CD4-positive, alpha-beta T cell (primary cell): Measurements from ENCODE around the gene EMP3. TPM values are rescaled to one million over a fixed set of nuclear protein-coding genes. Genes with fewer than 3 reads are reported as not detected.

Experiments
- ATAC-seq: fragments of 200-7000 bp; cut with Tn5 transposase; one replicate; pipeline ENCODE4 v1.10.0; 2022; ENCODE audit warnings: mild to moderate bottlenecking; ENCODE audit not compliant: poor library complexity
- CTCF ChIA-PET: fragments of 350-600 bp; sonication (Branson Sonifier 250); formaldehyde crosslinking; loops from one replicate; lab custom pipeline; 2021; ENCODE audit warnings: antibody characterized with exemption, inconsistent platforms; lab: Charles Lee
- POLR2A ChIA-PET: fragments of 350-600 bp; sonication (Branson Sonifier 250); formaldehyde crosslinking; loops from one replicate; lab custom pipeline; 2021; ENCODE audit warnings: antibody characterized with exemption, inconsistent platforms; lab: Charles Lee
- DNase-seq, 14 experiments: peaks; one replicate each; pipeline ENCODE4 v3.0.0-alpha.2; 2013 to 2020; ENCODE audit warnings: mixed read lengths in 2 of 14
- H3K27ac ChIP-seq, 2 donors: one replicate each; pipeline versions ENCODE4 v1.5.1 to v1.7.0; 2013; ENCODE audit warnings: low read length in 2 of 2, low read depth in 1 of 2, mild to moderate bottlenecking in 1 of 2
- H3K27me3 ChIP-seq, 2 experiments: 1 replicate in 1 of 2; 2 replicates in 1 of 2; pipeline versions ENCODE4 v1.6.1 to v1.7.0; 2013; ENCODE audit warnings: low read length in 2 of 2, control low read depth in 1 of 2, mild to moderate bottlenecking in 1 of 2, moderate library complexity in 1 of 2; ENCODE audit not compliant: insufficient read depth in 2 of 2, control insufficient read depth in 1 of 2
- H3K36me3 ChIP-seq: one replicate; pipeline ENCODE4 v1.6.1; 2013; ENCODE audit warnings: low read length, control low read depth; ENCODE audit not compliant: insufficient read depth
- H3K4me1 ChIP-seq: one replicate; pipeline ENCODE4 v1.6.1; 2013; ENCODE audit warnings: low read length, control low read depth; ENCODE audit not compliant: insufficient read depth
- H3K4me3 ChIP-seq: one replicate; pipeline ENCODE4 v1.5.1; 2013; ENCODE audit warnings: mild to moderate bottlenecking, low read length, moderate library complexity
- H3K9me3 ChIP-seq, 2 experiments: 1 replicate in 1 of 2; 2 replicates in 1 of 2; pipeline versions ENCODE4 v1.6.1 to v1.7.0; 2013; ENCODE audit warnings: low read length in 2 of 2, mild to moderate bottlenecking in 2 of 2, control low read depth in 1 of 2, moderate library complexity in 1 of 2; ENCODE audit not compliant: control insufficient read depth in 1 of 2, insufficient read depth in 1 of 2
- H3K27ac Mint-ChIP-seq: one replicate; pipeline ENCODE4 v1.8.0; 2020; ENCODE audit warnings: mixed read lengths
- H3K27me3 Mint-ChIP-seq: one replicate; pipeline ENCODE4 v1.8.0; 2021; ENCODE audit warnings: mixed read lengths
- H3K36me3 Mint-ChIP-seq: one replicate; pipeline ENCODE4 v1.8.0; 2021; ENCODE audit warnings: low read depth, mixed read lengths
- H3K4me1 Mint-ChIP-seq: one replicate; pipeline ENCODE4 v1.8.0; 2021; ENCODE audit warnings: low read depth, mixed read lengths
- H3K4me3 Mint-ChIP-seq: one replicate; pipeline ENCODE4 v1.8.0; 2020; ENCODE audit warnings: mild to moderate bottlenecking, mixed read lengths
- H3K9me3 Mint-ChIP-seq: one replicate; pipeline ENCODE4 v1.8.0; 2020; ENCODE audit warnings: mixed read lengths
- intact Hi-C, 2 experiments: fragments of 100-400 bp; cut with DNase I in 1 of 2; cut with micrococcal nuclease in 1 of 2; formaldehyde crosslinking; loops; one replicate each; pipeline versions ENCODE4 v1.15.1 to v1.9.0; 2023 to 2025; cut with DNase I, micrococcal nuclease
- total RNA-seq, 174 experiments: library from RNA in 2 of 174; stranded (reverse) in 2 of 174; gene quantifications; one replicate each; pipeline ENCODE4 v1.2.3 and lab custom pipeline; 2021 to 2026
- TF ChIP-seq, protein P1 (sequence below): fragments of 200-600 bp; IDR thresholded peaks from one replicate; pipeline ENCODE4 v1.8.0; 2022; ENCODE audit warnings: antibody characterized with exemption, mild to moderate bottlenecking

EMP3 gene
- total RNA-seq, 2 experiments from 2014 or later = 185 to 201 TPM

- H3K4me3 ChIP-seq = no peak overlapping the region
- ATAC-seq = no peak
- H3K36me3 Mint-ChIP-seq = peaks cover 25% of the 10 kb centered on the region
- no peak overlapping the region for H3K4me3 Mint-ChIP-seq
- H3K36me3 ChIP-seq = peaks cover 19% of the 10 kb centered on the region
- ChIA-PET POLR2A (no interaction called here), CTCF (no interaction called here)
- H3K27ac ChIP-seq = no peak overlapping the region
- H3K27me3 Mint-ChIP-seq = no peaks in the 10 kb centered on the region
- H3K4me1 Mint-ChIP-seq = no peaks in the 10 kb centered on the region
- H3K27me3 ChIP-seq = no peaks in the 10 kb centered on the region
- no peaks in the 10 kb centered on the region for H3K4me1 ChIP-seq
- H3K9me3 ChIP-seq = no peaks in the 10 kb centered on the region
- TF ChIP-seq, protein P1, sequence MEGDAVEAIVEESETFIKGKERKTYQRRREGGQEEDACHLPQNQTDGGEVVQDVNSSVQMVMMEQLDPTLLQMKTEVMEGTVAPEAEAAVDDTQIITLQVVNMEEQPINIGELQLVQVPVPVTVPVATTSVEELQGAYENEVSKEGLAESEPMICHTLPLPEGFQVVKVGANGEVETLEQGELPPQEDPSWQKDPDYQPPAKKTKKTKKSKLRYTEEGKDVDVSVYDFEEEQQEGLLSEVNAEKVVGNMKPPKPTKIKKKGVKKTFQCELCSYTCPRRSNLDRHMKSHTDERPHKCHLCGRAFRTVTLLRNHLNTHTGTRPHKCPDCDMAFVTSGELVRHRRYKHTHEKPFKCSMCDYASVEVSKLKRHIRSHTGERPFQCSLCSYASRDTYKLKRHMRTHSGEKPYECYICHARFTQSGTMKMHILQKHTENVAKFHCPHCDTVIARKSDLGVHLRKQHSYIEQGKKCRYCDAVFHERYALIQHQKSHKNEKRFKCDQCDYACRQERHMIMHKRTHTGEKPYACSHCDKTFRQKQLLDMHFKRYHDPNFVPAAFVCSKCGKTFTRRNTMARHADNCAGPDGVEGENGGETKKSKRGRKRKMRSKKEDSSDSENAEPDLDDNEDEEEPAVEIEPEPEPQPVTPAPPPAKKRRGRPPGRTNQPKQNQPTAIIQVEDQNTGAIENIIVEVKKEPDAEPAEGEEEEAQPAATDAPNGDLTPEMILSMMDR = no peak
- intact Hi-C loops = no loop called here
- H3K27ac Mint-ChIP-seq = no peak overlapping the region
- H3K9me3 Mint-ChIP-seq = no peaks in the 10 kb centered on the region
- DNase-seq = no peak
Measured at GRCh38 chr19:48379058-48379457, 53.7 kb downstream of the EMP3 start.

Other genes with a start within 250 kb of the EMP3 start
- 1 to 10 TPM; 1.9 TPM for gene PLA2G4C, start 214.7 kb upstream of the EMP3 start, total RNA-seq
- 10 to 100 TPM; 62.8 to 70.7 TPM for gene LIG1, start 155.2 kb upstream of the EMP3 start, total RNA-seq
- gene ZSWIM9, start 154.9 kb upstream of the EMP3 start, total RNA-seq = 1 to 10 TPM; 2.5 to 3.1 TPM
- gene CARD8, start 69.6 kb upstream of the EMP3 start, total RNA-seq = 10 to 100 TPM; 71.1 to 73.1 TPM
- gene ZNF114, start 55.5 kb upstream of the EMP3 start, total RNA-seq = not detected
- gene TMEM143, start 38.4 kb downstream of the EMP3 start, total RNA-seq = 10 to 100 TPM in 1 of 2 experiments, 1 to 10 TPM in 1; 9.4 to 11.0 TPM
- gene SYNGR4, start 38.8 kb downstream of the EMP3 start, total RNA-seq = not detected
- 10 to 100 TPM; 32.2 to 39.6 TPM for gene KDELR1, start 66.0 kb downstream of the EMP3 start, total RNA-seq
- gene GRIN2D, start 68.1 kb downstream of the EMP3 start, total RNA-seq = under 1 TPM in 1 of 2 experiments, not detected in 1; 0.06 TPM
- gene GRWD1, start 120.4 kb downstream of the EMP3 start, total RNA-seq = 10 to 100 TPM; 21.4 to 21.7 TPM
- 1 to 10 TPM; 1.7 to 2.0 TPM for gene KCNJ14, start 130.0 kb downstream of the EMP3 start, total RNA-seq
- gene CYTH2, start 143.8 kb downstream of the EMP3 start, total RNA-seq = 10 to 100 TPM; 23.4 to 25.3 TPM
- 10 to 100 TPM; 15.6 to 18.9 TPM for gene LMTK3, start 186.3 kb downstream of the EMP3 start, total RNA-seq
- not detected for gene SULT2B1, start 226.6 kb downstream of the EMP3 start, total RNA-seq